ENCODE data around the gene CNPPD1.

CNPPD1 gene

GRCh38 chr2:219160186-219161017, 16.3 kb downstream of the CNPPD1 start, which contains the start of gene NHEJ1:
TSS of gene NHEJ1 (minus strand) at chr2:219160815. CDS start at chr2:219158362, 2,453 bp downstream.
- DNase-seq (ENCODE audit: low read depth): peak; percentile 89

- no peak for DNase-seq (ENCODE audit: low read depth)
Observed at GRCh38 chr2:219159771-219160185, 16.9 kb downstream of the CNPPD1 start.

- no peak for DNase-seq (ENCODE audit: low read depth)
Observed at GRCh38 chr2:219158586-219158985, 18.1 kb downstream of the CNPPD1 start.

GRCh38 chr2:219158025-219158424, 18.7 kb downstream of the CNPPD1 start:
- DNase-seq (ENCODE audit: low read depth): no peak

GRCh38 chr2:219157396-219157795, 19.3 kb downstream of the CNPPD1 start:
- no peak for DNase-seq (ENCODE audit: low read depth)

GRCh38 chr2:219155054-219155644, 21.6 kb downstream of the CNPPD1 start:
- DNase-seq (ENCODE audit: low read depth): no peak

GRCh38 chr2:219149667-219150066, 27.1 kb downstream of the CNPPD1 start:
- no peak for DNase-seq (ENCODE audit: low read depth)

GRCh38 chr2:219142329-219142728, 34.4 kb downstream of the CNPPD1 start:
- peak; percentile 90 for DNase-seq (ENCODE audit: low read depth)

GRCh38 chr2:219140722-219141121, 36.0 kb downstream of the CNPPD1 start:
- no peak for DNase-seq (ENCODE audit: low read depth)

GRCh38 chr2:219133976-219134375, 42.7 kb downstream of the CNPPD1 start:
- no peak for DNase-seq (ENCODE audit: low read depth)

- DNase-seq (ENCODE audit: low read depth): no peak
Observed at GRCh38 chr2:219131744-219132143, 45.0 kb downstream of the CNPPD1 start.

- DNase-seq (ENCODE audit: low read depth): no peak
Observed at GRCh38 chr2:219131327-219131726, 45.4 kb downstream of the CNPPD1 start.

GRCh38 chr2:219129589-219129988, 47.1 kb downstream of the CNPPD1 start:
- DNase-seq (ENCODE audit: low read depth): no peak

GRCh38 chr2:219128396-219128795, 48.3 kb downstream of the CNPPD1 start:
- no peak for DNase-seq (ENCODE audit: low read depth)

GRCh38 chr2:219127037-219127635, 49.6 kb downstream of the CNPPD1 start:
- DNase-seq (ENCODE audit: low read depth): no peak

- no peak for DNase-seq (ENCODE audit: low read depth)
Observed at GRCh38 chr2:219126555-219126954, 50.2 kb downstream of the CNPPD1 start.

GRCh38 chr2:219125886-219126270, 50.8 kb downstream of the CNPPD1 start:
- DNase-seq (ENCODE audit: low read depth): no peak

- DNase-seq (ENCODE audit: low read depth): no peak
Observed at GRCh38 chr2:219125225-219125885, 51.4 kb downstream of the CNPPD1 start.

GRCh38 chr2:219124381-219125110, 52.2 kb downstream of the CNPPD1 start:
- DNase-seq (ENCODE audit: low read depth): no peak

GRCh38 chr2:219123356-219124135, 53.2 kb downstream of the CNPPD1 start:
- DNase-seq (ENCODE audit: low read depth): no peak

Measured in GM04504 (cell line).